Hematopoietic multipotent progenitor cell treated with erythropoietin and hydrocortisone succinate and interleukin-3 and kit ligand, for 4 days (in vitro differentiated cells): ENCODE results near the gene FXYD2.

Source experiments
- DNase-seq: peaks from one replicate; pipeline ENCODE4 v3.0.0-alpha.2; 2015

Gene FXYD2

GRCh38 chr11:117795638-117796455 is 28.7 kb downstream of the FXYD2 start:
- no peak for DNase-seq

GRCh38 chr11:117794772-117795629 is 29.5 kb downstream of the FXYD2 start:
- DNase-seq, result no peak

DNA sequence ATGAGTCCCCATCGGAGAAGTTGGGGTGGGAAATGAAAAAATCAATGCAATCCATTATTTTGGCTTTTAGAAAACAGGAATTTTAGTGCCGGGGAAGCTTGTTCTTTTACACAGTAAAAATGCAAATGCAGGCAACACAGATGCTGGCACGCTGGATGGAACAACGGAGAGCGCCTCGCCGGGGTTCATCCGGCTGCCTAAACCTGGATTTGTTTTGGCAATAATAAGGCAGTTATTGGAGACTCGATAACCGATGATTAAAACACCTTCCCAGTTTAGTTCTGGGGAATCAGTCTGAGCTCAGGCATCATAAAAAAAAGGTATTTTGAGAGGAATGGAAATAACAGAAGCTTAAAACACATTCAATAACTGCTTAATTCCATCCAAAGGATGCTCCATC is 30.4 kb downstream of the FXYD2 start:
- DNase-seq, result no peak

DNA sequence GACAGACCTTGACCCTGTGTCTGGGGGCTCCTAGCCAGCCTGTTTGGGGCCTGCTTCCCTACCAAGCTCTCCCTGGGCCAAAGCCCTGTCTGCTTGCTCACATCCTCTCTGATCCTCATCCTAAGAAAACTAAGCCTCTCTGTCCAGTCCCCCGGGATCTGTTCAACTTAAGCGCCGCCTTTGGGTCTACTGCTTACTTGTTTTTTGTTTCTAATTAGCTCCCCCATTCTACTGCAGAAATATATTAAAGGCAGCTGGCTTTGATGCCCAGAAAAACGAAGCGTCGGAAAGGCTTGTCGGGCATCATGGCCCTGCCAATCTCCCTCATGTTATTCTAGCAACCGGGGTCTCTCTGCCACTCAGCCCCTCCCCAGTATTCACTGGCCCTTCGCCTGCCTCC is 31.0 kb downstream of the FXYD2 start:
- no peak for DNase-seq

DNA sequence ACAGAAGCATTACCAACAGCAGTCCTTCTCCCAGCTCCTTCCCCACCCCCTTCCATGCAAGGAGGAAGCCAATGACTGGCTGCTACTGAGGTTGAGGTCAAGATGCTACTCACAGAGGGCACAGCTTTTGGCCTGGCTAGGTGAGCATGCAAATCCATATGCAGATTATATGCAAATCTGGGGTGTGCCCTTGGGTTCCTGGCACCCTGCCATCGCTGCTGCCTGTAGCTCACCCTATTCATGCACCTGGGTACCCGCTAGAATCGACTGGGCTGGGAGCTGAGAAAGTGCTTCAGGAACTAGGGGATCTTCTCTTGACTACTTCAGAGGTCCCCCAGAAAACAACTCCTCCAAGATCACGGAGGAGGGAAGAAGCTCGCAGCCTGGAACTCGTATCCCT is 31.6 kb downstream of the FXYD2 start:
- no peak for DNase-seq

- no peak for DNase-seq
Observed at GRCh38 chr11:117792241-117792640, 32.3 kb downstream of the FXYD2 start.

- DNase-seq, result no peak
Observed at GRCh38 chr11:117790279-117790678, 34.3 kb downstream of the FXYD2 start.

GRCh38 chr11:117789241-117789640 is 35.3 kb downstream of the FXYD2 start:
- no peak for DNase-seq

DNA sequence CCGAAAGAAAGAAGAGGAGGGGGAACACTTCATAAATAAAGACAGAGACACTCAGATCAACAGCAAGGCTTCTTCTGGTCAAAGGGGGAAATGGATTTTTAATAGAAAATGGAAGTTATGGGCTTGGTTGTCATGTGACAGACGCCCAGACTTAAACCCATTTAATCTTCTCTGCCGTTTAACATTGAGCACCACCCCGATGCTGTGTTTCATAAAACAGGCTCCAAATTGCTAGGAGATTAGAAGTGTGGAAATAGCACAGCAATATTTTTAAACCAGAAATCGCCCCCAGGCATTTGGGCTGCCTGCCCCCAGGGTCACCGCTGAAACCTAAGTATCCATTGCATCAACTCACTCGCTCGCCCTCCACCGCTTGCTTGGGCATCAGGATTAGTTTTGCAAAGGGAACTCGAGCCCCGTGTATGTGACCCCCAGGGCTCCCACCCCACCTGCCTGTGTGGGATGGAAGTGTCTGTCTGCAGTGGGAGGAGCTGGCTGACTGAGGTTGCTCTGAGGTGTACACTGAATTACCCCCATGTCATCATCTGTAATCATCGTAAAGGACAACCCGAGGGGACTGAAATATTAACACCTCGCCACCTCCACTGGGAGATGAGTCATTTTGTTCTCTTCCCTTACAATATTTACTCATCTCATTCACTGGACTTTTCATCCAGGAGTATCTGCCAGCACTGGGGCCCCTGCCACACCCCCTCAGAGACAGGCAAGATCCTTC is 38.2 kb downstream of the FXYD2 start:
- no peak for DNase-seq

DNA sequence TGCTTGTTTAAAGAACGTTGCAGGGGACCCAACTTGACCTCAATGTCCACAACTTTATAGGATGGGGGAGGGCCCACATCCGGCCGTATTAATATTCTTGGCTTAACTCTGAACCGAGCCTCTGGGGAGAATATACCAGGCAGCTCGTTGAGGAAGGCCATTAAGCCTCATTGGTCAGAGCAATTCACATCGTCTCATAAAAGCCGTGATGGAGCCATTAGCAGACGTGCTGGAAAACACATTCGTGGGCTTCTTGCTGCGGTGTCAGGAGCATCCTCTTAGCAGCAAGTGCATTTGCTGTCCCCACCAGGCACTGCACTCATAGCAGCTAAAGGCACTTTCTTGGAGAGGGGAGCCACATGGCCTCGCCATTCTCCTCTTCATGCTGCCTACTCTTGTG is 42.4 kb downstream of the FXYD2 start:
- no peak for DNase-seq

- no peak for DNase-seq
Observed at GRCh38 chr11:117781627-117782026, 42.9 kb downstream of the FXYD2 start.

DNA sequence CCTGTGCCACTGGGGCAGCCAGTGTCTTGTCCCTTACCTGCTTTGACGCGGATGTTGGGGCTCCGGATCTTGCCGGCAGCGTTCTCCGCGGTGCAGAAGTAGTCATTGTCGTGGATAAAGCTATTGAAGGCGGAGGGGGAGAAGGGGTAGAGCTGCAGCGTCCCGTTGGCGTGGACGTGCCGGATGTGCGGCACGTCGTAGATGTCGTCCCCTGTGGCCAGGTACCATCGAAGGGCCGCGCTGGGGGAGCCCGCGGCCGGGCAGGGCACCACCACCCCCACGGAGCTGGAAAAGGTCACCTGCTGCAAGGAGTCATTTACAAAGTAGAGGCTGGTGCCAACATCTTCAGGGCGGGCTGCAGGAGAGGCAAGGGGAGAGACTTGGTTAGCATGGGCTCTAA is 44.1 kb downstream of the FXYD2 start:
- DNase-seq, result no peak

DNA sequence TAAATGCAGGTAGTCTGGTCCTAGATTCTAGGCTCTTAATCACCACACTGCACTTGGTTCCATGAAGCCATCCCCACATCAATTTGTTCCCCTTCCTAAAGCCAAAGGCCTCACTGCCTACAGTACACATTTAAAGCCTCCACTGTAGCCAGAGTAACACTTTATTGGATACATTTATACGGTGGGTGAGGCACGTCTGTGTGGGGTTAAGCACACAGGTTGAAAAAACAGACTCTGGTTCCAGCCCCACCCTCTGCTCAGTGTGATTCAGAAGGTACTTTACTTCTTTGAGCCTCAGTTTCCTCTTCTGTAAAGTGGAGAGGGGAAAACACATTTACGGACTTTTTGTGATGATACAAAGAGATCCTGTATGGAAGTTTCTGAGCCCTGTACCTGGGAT is 50.0 kb downstream of the FXYD2 start:
- DNase-seq, result no peak

GRCh38 chr11:117772360-117772759 is 52.2 kb downstream of the FXYD2 start:
- DNase-seq, result no peak

- no peak for DNase-seq
Observed at GRCh38 chr11:117771841-117772240, 52.7 kb downstream of the FXYD2 start.

DNA sequence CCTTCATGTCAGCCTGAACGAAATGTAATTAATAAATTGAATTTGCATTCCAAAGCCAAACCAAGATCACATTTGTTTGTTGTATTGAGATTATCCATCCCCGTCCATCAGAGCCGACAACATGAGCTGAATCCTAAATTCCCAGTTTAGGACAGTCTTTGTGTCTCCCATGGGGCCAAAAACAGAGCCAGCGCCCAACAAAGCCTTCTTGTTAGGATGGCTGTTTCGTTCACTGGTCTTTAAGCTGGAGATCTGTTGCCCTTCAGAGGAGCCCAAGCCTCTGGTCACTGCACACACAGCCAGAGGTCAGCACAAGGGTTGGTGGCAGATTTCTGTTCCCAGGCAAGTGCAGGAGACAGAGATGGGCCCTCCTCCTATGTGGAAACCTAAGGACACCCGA is 53.3 kb downstream of the FXYD2 start:
- DNase-seq, result no peak

DNA sequence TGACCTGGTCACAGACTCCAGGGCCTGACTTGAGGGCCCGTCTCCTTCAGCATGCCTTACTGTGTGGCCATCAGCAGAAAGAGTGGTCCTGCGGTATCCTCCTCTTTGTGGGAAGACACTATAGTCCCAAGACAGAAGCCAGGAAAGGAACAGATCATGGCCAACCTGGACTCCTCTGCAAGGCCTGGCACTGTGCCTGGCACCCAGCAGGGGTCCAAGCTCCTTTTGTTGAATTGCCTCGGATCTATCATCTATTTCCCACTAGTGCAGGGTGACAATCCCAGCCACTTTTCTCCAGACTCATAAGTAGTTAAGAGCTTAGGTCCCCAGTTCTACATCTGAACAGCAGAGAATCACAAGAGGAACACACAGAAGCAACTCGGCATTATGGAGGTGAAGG is 54.5 kb downstream of the FXYD2 start:
- no peak for DNase-seq
